PC-3 (cell line): ENCODE results near the gene CD300C. TPM values are rescaled to one million over a fixed set of nuclear protein-coding genes. Genes with fewer than 3 reads are reported as not detected.

Experiments used
- ATAC-seq: fragments of 200-7000 bp; cut with Tn5 transposase; 2 replicates; pipeline ENCODE4 v1.9.1; 2020; ENCODE audit warnings: mild to moderate bottlenecking, moderate library complexity
- BruUV-seq: library from RNA; stranded (reverse); fragments of 400-500 nt; replicated peaks from 2 replicates; lab custom pipeline; 2021; lab: Mats Ljungman, UMichigan
- CTCF ChIA-PET: fragments of 300-600 bp; sonication (Branson Sonifier 250); formaldehyde crosslinking; loops from one replicate; lab custom pipeline; 2022; ENCODE audit warnings: antibody characterized with exemption; lab: Charles Lee
- POLR2A ChIA-PET: fragments of 300-600 bp; sonication (Branson Sonifier 250); formaldehyde crosslinking; loops from one replicate; lab custom pipeline; 2022; ENCODE audit warnings: antibody characterized with exemption; ENCODE audit not compliant: unreplicated experiment; lab: Charles Lee
- DNase-seq: peaks from one replicate; pipeline ENCODE4 v3.0.0-alpha.2; 2015
- H2AFZ ChIP-seq: fragments of 300-600 bp; sonication (generic); 2 replicates; pipeline ENCODE4 v1.6.0; 2016; ENCODE audit warnings: antibody characterized with exemption, low read length
- H3F3A ChIP-seq: fragments of 300-600 bp; sonication (generic); one replicate; pipeline ENCODE4 v1.6.0; 2017; ENCODE audit warnings: antibody characterized with exemption, low read length, control low read depth, mild to moderate bottlenecking; ENCODE audit not compliant: unreplicated experiment
- H3K27ac ChIP-seq: fragments of 300-600 bp; sonication (generic); 2 replicates; pipeline ENCODE4 v1.5.1; 2016; ENCODE audit warnings: mild to moderate bottlenecking, low read length
- H3K27me3 ChIP-seq: fragments of 300-600 bp; sonication (generic); 2 replicates; pipeline ENCODE4 v1.6.1; 2016; ENCODE audit warnings: low read length, mixed read lengths
- H3K36me3 ChIP-seq: fragments of 300-600 bp; sonication (generic); 2 replicates; pipeline ENCODE4 v1.6.1; 2016; ENCODE audit warnings: low read depth, mixed run types, low read length, mixed read lengths
- H3K4me1 ChIP-seq: fragments of 300-600 bp; sonication (generic); 2 replicates; pipeline ENCODE4 v1.5.1; 2016; ENCODE audit warnings: low read length; ENCODE audit not compliant: insufficient read depth
- H3K4me2 ChIP-seq: fragments of 300-600 bp; sonication (generic); 2 replicates; pipeline ENCODE4 v1.6.0; 2016; ENCODE audit warnings: low read length
- H3K4me3 ChIP-seq: fragments of 300-600 bp; sonication (generic); 2 replicates; pipeline ENCODE4 v1.5.1; 2016; ENCODE audit warnings: mild to moderate bottlenecking, low read length, mixed read lengths
- H3K79me2 ChIP-seq: fragments of 300-600 bp; sonication (generic); 2 replicates; pipeline ENCODE4 v1.6.1; 2017; ENCODE audit warnings: low read length, mixed read lengths
- H3K9ac ChIP-seq: fragments of 300-600 bp; sonication (generic); 2 replicates; pipeline ENCODE4 v1.6.0; 2016; ENCODE audit warnings: mild to moderate bottlenecking, low read length
- H3K9me2 ChIP-seq: fragments of 300-600 bp; sonication (generic); replicated peaks from 2 replicates; pipeline ENCODE4 v1.6.1; 2016; ENCODE audit warnings: mixed run types, low read length, mixed read lengths
- H3K9me3 ChIP-seq: fragments of 300-600 bp; sonication (generic); 2 replicates; pipeline ENCODE4 v1.6.1; 2016; ENCODE audit warnings: low read length, mixed read lengths
- H4K20me1 ChIP-seq: fragments of 300-600 bp; sonication (generic); 2 replicates; pipeline ENCODE4 v1.6.1; 2016; ENCODE audit warnings: low read length, mixed read lengths
- EZH2 ChIP-seq: fragments of 300-600 bp; sonication (generic); IDR thresholded peaks from one replicate; pipeline ENCODE4 v1.6.1; 2017; ENCODE audit warnings: antibody characterized with exemption, mild to moderate bottlenecking, low read length; ENCODE audit not compliant: unreplicated experiment
- EZH2phosphoT487 ChIP-seq: fragments of 300-600 bp; sonication (generic); IDR thresholded peaks from 2 replicates; pipeline ENCODE4 v1.6.1; 2018; ENCODE audit warnings: mild to moderate bottlenecking, antibody characterized with exemption, low read length, borderline replicate concordance
- intact Hi-C: fragments of 100-400 bp; cut with micrococcal nuclease; formaldehyde crosslinking; loops from 2 replicates; pipeline ENCODE4 v1.9.0; 2023
- total RNA-seq: library from RNA; depleted of rRNA; stranded (reverse); fragments of >200 nt; gene quantifications from 2 replicates; pipeline ENCODE4 v1.2.3, GENCODE V29; 2014
- TF ChIP-seq, protein P1 (sequence below): fragments of 300-600 bp; sonication (generic); conservative IDR thresholded peaks from 2 replicates; pipeline ENCODE4 v1.5.1; 2017; ENCODE audit warnings: antibody characterized with exemption, low read depth, mild to moderate bottlenecking, low read length

The CD300C gene
- total RNA-seq, 1 experiment from 2014 or later = not detected

GRCh38 chr17:74573169-74573568 lies 27.3 kb upstream of the CD300C start:
- no TSS peak for BruUV-seq
- H3K79me2 ChIP-seq = no peaks in the 10 kb centered on the region
- no peak overlapping the region for H3K9ac ChIP-seq
- H3K27me3 ChIP-seq = peaks cover 52% of the 10 kb centered on the region
- H3K4me1 ChIP-seq = peaks cover 14% of the 10 kb centered on the region
- H3K4me2 ChIP-seq = no peak overlapping the region
- H3K36me3 ChIP-seq = no peaks in the 10 kb centered on the region
- no peak overlapping the region for H2AFZ ChIP-seq
- DNase-seq = no peak
- POLR2A ChIA-PET = no interaction called here
- CTCF ChIA-PET = no interaction called here
- no peak for ATAC-seq
- no peak overlapping the region for H3K27ac ChIP-seq
- H3F3A ChIP-seq = no peaks in the 10 kb centered on the region
- intact Hi-C loops = no loop called here
- H4K20me1 ChIP-seq = no peaks in the 10 kb centered on the region
- no peak for TF ChIP-seq EZH2
- no peak for TF ChIP-seq EZH2phosphoT487
- TF ChIP-seq, protein P1, sequence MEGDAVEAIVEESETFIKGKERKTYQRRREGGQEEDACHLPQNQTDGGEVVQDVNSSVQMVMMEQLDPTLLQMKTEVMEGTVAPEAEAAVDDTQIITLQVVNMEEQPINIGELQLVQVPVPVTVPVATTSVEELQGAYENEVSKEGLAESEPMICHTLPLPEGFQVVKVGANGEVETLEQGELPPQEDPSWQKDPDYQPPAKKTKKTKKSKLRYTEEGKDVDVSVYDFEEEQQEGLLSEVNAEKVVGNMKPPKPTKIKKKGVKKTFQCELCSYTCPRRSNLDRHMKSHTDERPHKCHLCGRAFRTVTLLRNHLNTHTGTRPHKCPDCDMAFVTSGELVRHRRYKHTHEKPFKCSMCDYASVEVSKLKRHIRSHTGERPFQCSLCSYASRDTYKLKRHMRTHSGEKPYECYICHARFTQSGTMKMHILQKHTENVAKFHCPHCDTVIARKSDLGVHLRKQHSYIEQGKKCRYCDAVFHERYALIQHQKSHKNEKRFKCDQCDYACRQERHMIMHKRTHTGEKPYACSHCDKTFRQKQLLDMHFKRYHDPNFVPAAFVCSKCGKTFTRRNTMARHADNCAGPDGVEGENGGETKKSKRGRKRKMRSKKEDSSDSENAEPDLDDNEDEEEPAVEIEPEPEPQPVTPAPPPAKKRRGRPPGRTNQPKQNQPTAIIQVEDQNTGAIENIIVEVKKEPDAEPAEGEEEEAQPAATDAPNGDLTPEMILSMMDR = peak; percentile 29; the same call in 1 of the 2 replicates
- H3K4me3 ChIP-seq = no peak overlapping the region
- no peaks in the 10 kb centered on the region for H3K9me2 ChIP-seq
- H3K9me3 ChIP-seq = no peaks in the 10 kb centered on the region

GRCh38 chr17:74571621-74572270 lies 25.8 kb upstream of the CD300C start:
- H3K9me2 ChIP-seq = no peaks in the 10 kb centered on the region
- no TSS peak for BruUV-seq
- H3K4me2 ChIP-seq = no peak overlapping the region
- no peak overlapping the region for H3K27ac ChIP-seq
- no peak overlapping the region for H2AFZ ChIP-seq
- ATAC-seq = no peak
- H3F3A ChIP-seq = no peaks in the 10 kb centered on the region
- no peak overlapping the region for H3K4me3 ChIP-seq
- TF ChIP-seq EZH2 = no peak
- TF ChIP-seq, protein P1 = no peak
- TF ChIP-seq EZH2phosphoT487 = no peak
- no peak for DNase-seq
- ChIA-PET POLR2A (no interaction called here), CTCF (no interaction called here)
- H3K27me3 ChIP-seq = peaks cover 43% of the 10 kb centered on the region
- intact Hi-C loops = no loop called here
- peaks cover 14% of the 10 kb centered on the region for H3K4me1 ChIP-seq
- no peaks in the 10 kb centered on the region for H4K20me1 ChIP-seq
- no peaks in the 10 kb centered on the region for H3K9me3 ChIP-seq
- no peaks in the 10 kb centered on the region for H3K79me2 ChIP-seq
- H3K9ac ChIP-seq = no peak overlapping the region
- no peaks in the 10 kb centered on the region for H3K36me3 ChIP-seq
